GM23248 (cell line): Measurements from ENCODE around the gene ANKRD24. TPM values are rescaled to one million over a fixed set of nuclear protein-coding genes. Genes with fewer than 3 reads are reported as not detected.

Experiments used
- DNase-seq: peaks from one replicate; pipeline ENCODE4 v3.0.0-alpha.2; 2015
- H2AFZ ChIP-seq: fragments of 200-600 bp; sonication (generic); 2 replicates; pipeline ENCODE4 v1.6.1; 2016; ENCODE audit warnings: antibody characterized with exemption
- H3F3A ChIP-seq: fragments of 200-600 bp; sonication (generic); 2 replicates; pipeline ENCODE4 v1.6.1; 2016; ENCODE audit warnings: mild to moderate bottlenecking, antibody characterized with exemption, mixed run types; ENCODE audit not compliant: insufficient read depth
- H3K27ac ChIP-seq: fragments of 200-600 bp; sonication (generic); 2 replicates; pipeline ENCODE4 v1.5.1; 2016; ENCODE audit warnings: mild to moderate bottlenecking
- H3K27me3 ChIP-seq: fragments of 200-600 bp; sonication (generic); replicated peaks from 2 replicates; pipeline ENCODE4 v1.6.1; 2016; ENCODE audit warnings: mild to moderate bottlenecking; ENCODE audit not compliant: insufficient read depth
- H3K36me3 ChIP-seq: fragments of 200-600 bp; sonication (generic); 2 replicates; pipeline ENCODE4 v1.6.1; 2016; ENCODE audit warnings: low read depth, mild to moderate bottlenecking
- H3K4me1 ChIP-seq: fragments of 200-600 bp; sonication (generic); 2 replicates; pipeline ENCODE4 v1.6.1; 2016; ENCODE audit warnings: mild to moderate bottlenecking; ENCODE audit not compliant: insufficient read depth
- H3K4me2 ChIP-seq: fragments of 200-600 bp; sonication (generic); one replicate; pipeline ENCODE4 v1.6.1; 2016; ENCODE audit warnings: mild to moderate bottlenecking; ENCODE audit not compliant: unreplicated experiment
- H3K4me3 ChIP-seq: fragments of 200-600 bp; sonication (generic); 2 replicates; pipeline ENCODE4 v1.5.1; 2016; ENCODE audit warnings: mild to moderate bottlenecking
- H3K79me2 ChIP-seq: fragments of 200-600 bp; sonication (generic); 2 replicates; pipeline ENCODE4 v1.6.1; 2016; ENCODE audit warnings: mild to moderate bottlenecking; ENCODE audit not compliant: insufficient read depth
- H3K9ac ChIP-seq: fragments of 200-600 bp; sonication (generic); 2 replicates; pipeline ENCODE4 v1.6.1; 2016; ENCODE audit warnings: mild to moderate bottlenecking
- H3K9me2 ChIP-seq: fragments of 200-600 bp; sonication (generic); 2 replicates; pipeline ENCODE4 v1.6.1; 2016; ENCODE audit warnings: mixed run types, mild to moderate bottlenecking, moderate library complexity; ENCODE audit not compliant: insufficient read depth
- H3K9me3 ChIP-seq: fragments of 200-600 bp; sonication (generic); one replicate; pipeline ENCODE4 v1.6.1; 2017; ENCODE audit warnings: low read depth
- H4K20me1 ChIP-seq: fragments of 200-600 bp; sonication (generic); 2 replicates; pipeline ENCODE4 v1.6.0; 2016; ENCODE audit not compliant: insufficient read depth
- EZH2 ChIP-seq: fragments of 200-600 bp; sonication (generic); IDR thresholded peaks from 2 replicates; pipeline ENCODE4 v1.6.1; 2018; ENCODE audit warnings: antibody characterized with exemption, mild to moderate bottlenecking; ENCODE audit not compliant: insufficient read depth, poor library complexity, severe bottlenecking
- EZH2phosphoT487 ChIP-seq: fragments of 200-600 bp; sonication (generic); IDR thresholded peaks from 2 replicates; pipeline ENCODE4 v1.6.1; 2018; ENCODE audit warnings: antibody characterized with exemption, moderate library complexity, mild to moderate bottlenecking, low read depth; ENCODE audit not compliant: insufficient read depth
- WGBS, 2 experiments: methylation state at CpG; one replicate each; pipeline ENCODE4 v1.1.6; 2015 to 2017; ENCODE audit warnings: low lambda C conversion rate in 2 of 2, low coverage in 1 of 2; ENCODE audit errors: missing lambda C conversion rate in 2 of 2; 5-methylcytosine and 5-hydroxymethylcytosine counted together
- in situ Hi-C: fragments of 300-500 bp; cut with MboI; formaldehyde crosslinking; loops from 2 replicates; pipeline ENCODE4 v1.15.0; 2020
- polyA plus RNA-seq: library from polyadenylated mRNA; unstranded; fragments of >200 nt; fragmentation: Nextera tagmentation; extraction: Ambion mirVana; gene quantifications from 2 replicates; pipeline ENCODE4 v1.2.1, GENCODE V29; 2016
- total RNA-seq: library from RNA; depleted of rRNA; stranded (reverse); fragments of >200 nt; shearing (Covaris generic); gene quantifications from 2 replicates; pipeline ENCODE4 v1.2.3, GENCODE V29; 2014

ANKRD24 gene
- total and polyA plus RNA-seq, 2 experiments from 2014 or later = 0.46 to 0.54 TPM

DNA sequence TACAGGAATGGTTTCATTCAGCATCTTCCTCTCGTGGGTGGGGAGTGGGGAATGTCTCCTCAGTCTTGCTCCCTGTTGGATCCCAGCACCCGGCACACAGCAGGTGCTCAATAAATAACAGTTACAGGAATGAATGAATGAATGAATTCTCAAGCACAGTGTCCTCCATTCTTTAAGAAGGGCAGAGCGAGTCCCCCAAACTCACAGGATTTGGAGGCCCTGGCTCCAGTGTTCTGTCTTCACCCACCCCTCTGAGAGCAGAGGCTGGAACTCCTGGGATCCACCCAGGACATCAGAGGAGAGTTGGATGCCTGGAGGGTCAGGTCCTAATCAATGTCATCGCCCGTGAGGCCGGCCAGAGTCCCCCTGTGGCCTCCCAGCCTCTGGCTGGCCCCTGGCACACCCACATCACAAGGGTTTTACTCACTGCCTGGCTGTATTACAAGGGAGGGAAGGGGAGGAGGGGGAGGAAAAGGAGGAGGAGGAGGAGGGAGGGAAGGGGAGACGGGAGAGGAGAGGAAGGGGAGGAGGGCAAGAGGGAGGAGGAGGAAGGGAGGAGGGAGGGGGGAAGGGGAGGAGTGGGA lies 37.7 kb upstream of the ANKRD24 start:
- 29 to 30% methylated on average over 6 to 7 of the region's 7 CpGs for WGBS, 2 experiments
- Histone ChIP-seq H3K27ac (no peak overlapping the region), H3K4me1 (peaks cover 11% of the 10 kb centered on the region; the same call in 1 of the 2 replicates), H2AFZ (0 out of 2 replicates have a peak overlapping the region, but pooled peaks have one; percentile 24), H3K9me2 (no peaks in the 10 kb centered on the region), H3K36me3 (no peaks in the 10 kb centered on the region), H3K9ac (no peak overlapping the region), H3K79me2 (no peaks in the 10 kb centered on the region), H3K9me3 (no peaks in the 10 kb centered on the region), H3K4me2 (no peak overlapping the region), H3K27me3 (no peaks in the 10 kb centered on the region; the same call in 1 of the 2 replicates), H4K20me1 (no peaks in the 10 kb centered on the region), H3K4me3 (no peak overlapping the region), H3F3A (no peaks in the 10 kb centered on the region)
- peak; percentile 58 for DNase-seq
- in situ Hi-C loops = no loop called here
- TF ChIP-seq EZH2 = no peak
- no peak for TF ChIP-seq EZH2phosphoT487

DNA sequence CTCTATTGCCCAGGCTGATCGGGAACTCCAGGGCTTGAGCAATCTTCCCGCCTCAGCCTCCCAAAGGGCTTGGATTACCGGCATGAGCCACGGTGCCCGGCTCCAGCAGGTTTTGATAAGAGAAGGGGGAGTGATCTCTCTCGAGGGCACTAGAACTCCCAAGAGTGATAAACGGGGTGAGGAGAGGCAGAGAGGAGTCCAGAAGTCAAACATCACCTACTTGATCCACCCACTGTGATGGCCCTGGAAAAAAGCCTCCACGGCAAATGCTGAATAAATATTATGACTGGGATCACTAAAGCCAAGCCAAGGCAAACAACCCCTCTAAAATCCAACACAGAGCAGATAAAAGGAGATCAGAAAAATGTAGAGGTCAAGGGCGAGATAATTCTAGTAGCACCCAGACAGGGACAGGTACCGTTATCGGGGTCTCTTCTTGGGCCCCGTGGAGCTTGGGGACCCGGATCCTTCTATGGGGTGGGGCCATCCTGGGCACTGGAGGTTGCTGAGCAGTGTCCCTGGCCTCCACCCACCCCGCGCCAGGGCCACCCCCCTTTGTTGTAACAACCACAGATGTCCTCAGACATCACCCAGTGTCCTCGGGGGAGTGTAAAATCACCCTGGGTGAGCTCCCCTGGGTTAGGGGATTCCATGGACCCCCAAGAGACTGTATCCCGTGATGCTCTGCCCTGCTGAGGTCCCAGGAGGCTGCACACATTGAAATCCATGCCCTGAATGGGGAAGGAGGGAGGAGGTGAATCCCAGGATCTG lies 32.8 kb upstream of the ANKRD24 start:
- no peaks in the 10 kb centered on the region for H3F3A ChIP-seq
- H2AFZ ChIP-seq = no peak overlapping the region
- DNase-seq = no peak
- in situ Hi-C loops = no loop called here
- 54 to 55% methylated on average over 16 to 17 of the region's 17 CpGs for WGBS, 2 experiments
- no peak overlapping the region for H3K4me3 ChIP-seq
- H3K79me2 ChIP-seq = no peaks in the 10 kb centered on the region
- H3K9me3 ChIP-seq = no peaks in the 10 kb centered on the region
- no peak overlapping the region for H3K4me2 ChIP-seq
- H3K4me1 ChIP-seq = peaks cover 10% of the 10 kb centered on the region; the same call in 1 of the 2 replicates
- no peaks in the 10 kb centered on the region for H3K36me3 ChIP-seq
- no peaks in the 10 kb centered on the region for H4K20me1 ChIP-seq
- H3K9ac ChIP-seq = no peak overlapping the region
- H3K27me3 ChIP-seq = peaks cover 4% of the 10 kb centered on the region
- no peak overlapping the region for H3K27ac ChIP-seq
- no peak for TF ChIP-seq EZH2
- TF ChIP-seq EZH2phosphoT487 = no peak
- no peaks in the 10 kb centered on the region for H3K9me2 ChIP-seq

DNA sequence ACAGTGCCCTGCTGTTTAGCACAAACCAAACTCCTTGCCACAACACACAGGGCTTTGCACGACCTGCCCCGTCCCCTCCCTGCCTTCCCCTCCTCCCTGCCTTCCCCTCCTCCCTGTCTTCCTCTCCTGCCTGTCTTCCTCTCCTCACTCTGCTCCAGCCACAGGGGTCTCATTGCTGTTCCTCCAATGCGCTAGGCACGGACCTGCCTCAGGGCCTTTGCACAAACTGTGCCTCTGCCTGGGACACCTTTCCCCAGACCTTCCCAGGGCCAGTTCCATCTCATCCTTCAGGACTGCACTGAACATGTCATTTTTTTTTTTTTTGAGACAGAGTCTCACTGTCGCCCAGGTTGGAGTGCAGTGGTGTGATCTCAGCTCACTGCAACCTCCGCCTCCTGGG lies 30.9 kb upstream of the ANKRD24 start:
- Histone ChIP-seq H3K9ac (no peak overlapping the region), H3K79me2 (no peaks in the 10 kb centered on the region), H3K9me3 (no peaks in the 10 kb centered on the region), H3K4me2 (no peak overlapping the region), H3F3A (no peaks in the 10 kb centered on the region), H3K9me2 (no peaks in the 10 kb centered on the region), H3K27ac (no peak overlapping the region), H3K27me3 (peaks cover 4% of the 10 kb centered on the region), H4K20me1 (no peaks in the 10 kb centered on the region), H3K4me3 (no peak overlapping the region), H3K4me1 (no peaks in the 10 kb centered on the region), H2AFZ (no peak overlapping the region), H3K36me3 (no peaks in the 10 kb centered on the region)
- no peak for DNase-seq
- 54 to 63% methylated on average over 2 to 6 of the region's 6 CpGs for WGBS, 2 experiments
- in situ Hi-C loops = no loop called here
- TF ChIP-seq EZH2 = no peak
- TF ChIP-seq EZH2phosphoT487 = no peak

DNA sequence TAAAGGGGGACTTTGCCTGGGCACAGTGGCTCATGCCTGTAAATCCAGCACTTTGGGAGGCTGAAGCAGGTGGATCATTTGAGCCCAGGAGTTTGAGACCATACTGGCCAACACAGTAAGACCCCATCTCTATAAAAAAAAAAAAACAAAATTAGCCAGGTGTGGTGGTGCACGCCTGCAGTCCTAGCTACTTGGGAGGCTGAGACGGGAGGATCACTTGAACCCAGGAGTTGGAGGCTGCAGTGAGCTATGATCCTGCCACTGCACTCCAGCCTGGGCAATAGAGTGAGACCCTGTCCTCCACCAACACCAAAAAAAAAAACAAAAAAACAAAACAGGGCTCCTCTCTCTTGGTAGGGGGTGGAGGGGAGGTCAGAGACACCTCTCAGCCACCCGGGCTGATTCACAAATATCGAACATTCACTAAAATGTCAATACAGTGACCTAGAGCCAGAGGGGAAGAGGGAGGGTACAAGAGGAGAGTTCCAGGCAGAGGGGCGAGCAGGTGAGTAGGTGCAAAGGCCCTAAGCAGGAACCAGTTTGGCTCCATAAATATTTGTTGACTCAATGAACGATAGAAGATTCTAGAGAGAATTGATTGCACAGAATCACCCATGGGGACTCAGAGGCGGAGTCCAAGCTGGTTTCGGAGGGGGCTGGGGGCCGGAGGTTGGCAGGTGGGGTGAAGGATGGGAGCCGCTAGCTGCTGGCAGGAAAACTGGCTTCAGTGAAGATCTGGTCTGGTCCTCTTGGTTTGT lies 30.1 kb upstream of the ANKRD24 start:
- no peaks in the 10 kb centered on the region for H3F3A ChIP-seq
- no peak overlapping the region for H2AFZ ChIP-seq
- in situ Hi-C loops = no loop called here
- no peaks in the 10 kb centered on the region for H3K9me2 ChIP-seq
- H3K9me3 ChIP-seq = no peaks in the 10 kb centered on the region
- no peak overlapping the region for H3K4me2 ChIP-seq
- H3K27me3 ChIP-seq = peaks cover 4% of the 10 kb centered on the region
- H3K9ac ChIP-seq = no peak overlapping the region
- TF ChIP-seq EZH2 = no peak
- no peak for TF ChIP-seq EZH2phosphoT487
- H3K27ac ChIP-seq = no peak overlapping the region
- H3K79me2 ChIP-seq = no peaks in the 10 kb centered on the region
- no peak for DNase-seq
- H3K4me3 ChIP-seq = no peak overlapping the region
- WGBS, 2 experiments = 56 to 62% methylated on average over 10 of the region's 10 CpGs
- H3K36me3 ChIP-seq = no peaks in the 10 kb centered on the region
- H3K4me1 ChIP-seq = no peaks in the 10 kb centered on the region
- H4K20me1 ChIP-seq = no peaks in the 10 kb centered on the region
